Measurements from ENCODE around the gene SPG7. TPM values are rescaled to one million over a fixed set of nuclear protein-coding genes. Genes with fewer than 3 reads are reported as not detected.

Gene SPG7
- total RNA-seq, 2 donors from 2014 or later, result 85.6 to 105 TPM

GRCh38 chr16:89553733-89554132, 45.5 kb downstream of the SPG7 start:
- no peak overlapping the region for H3K4me3 ChIP-seq
- DNase-seq, result no peak
- H3K36me3 ChIP-seq, result peaks cover 11% of the 10 kb centered on the region
- TF ChIP-seq CTCF (IDR thresholded peaks at IDR 0.05), result no peak
- intact Hi-C loops (cut with DNase I), result loop anchor here (10.0 kb wide), 1 partner anchor 219 kb away; no protein-coding TSS in a partner anchor
- no peak overlapping the region for H3K27ac ChIP-seq
- H3K27me3 ChIP-seq, result no peaks in the 10 kb centered on the region
- no peak overlapping the region for H3K9ac ChIP-seq (ENCODE audit: low read depth in 2 of 2, low read length in 2 of 2)
- no peaks in the 10 kb centered on the region for H3K4me1 ChIP-seq
- no peaks in the 10 kb centered on the region for H3K9me3 ChIP-seq

GRCh38 chr16:89554343-89554742, 46.1 kb downstream of the SPG7 start:
- TF ChIP-seq CTCF (IDR thresholded peaks at IDR 0.05), result no peak
- Histone ChIP-seq H3K36me3 (peaks cover 8% of the 10 kb centered on the region), H3K9me3 (no peaks in the 10 kb centered on the region), H3K9ac (ENCODE audit: low read depth in 2 of 2, low read length in 2 of 2) (no peak overlapping the region), H3K27me3 (no peaks in the 10 kb centered on the region), H3K4me1 (no peaks in the 10 kb centered on the region), H3K27ac (no peak overlapping the region), H3K4me3 (no peak overlapping the region)
- DNase-seq, result no peak
- intact Hi-C loops (cut with DNase I), result loop anchor here (10.0 kb wide), 1 partner anchor 220 kb away; no protein-coding TSS in a partner anchor

GRCh38 chr16:89555265-89555664, 47.1 kb downstream of the SPG7 start:
- intact Hi-C loops (cut with DNase I), result loop anchor here (10.0 kb wide), 1 partner anchor 220 kb away; no protein-coding TSS in a partner anchor
- Histone ChIP-seq H3K27me3 (no peaks in the 10 kb centered on the region), H3K9ac (ENCODE audit: low read depth in 2 of 2, low read length in 2 of 2) (no peak overlapping the region), H3K9me3 (no peaks in the 10 kb centered on the region), H3K27ac (no peak overlapping the region), H3K4me1 (no peaks in the 10 kb centered on the region), H3K4me3 (no peak overlapping the region), H3K36me3 (peaks cover 8% of the 10 kb centered on the region)
- TF ChIP-seq CTCF (IDR thresholded peaks at IDR 0.05), result no peak
- DNase-seq, result no peak

- H3K36me3 ChIP-seq, result peaks cover 8% of the 10 kb centered on the region
- TF ChIP-seq CTCF (IDR thresholded peaks at IDR 0.05), result no peak
- intact Hi-C loops (cut with DNase I), result loop anchor here (10.0 kb wide), 1 partner anchor 221 kb away; no protein-coding TSS in a partner anchor
- H3K4me1 ChIP-seq, result no peaks in the 10 kb centered on the region
- H3K4me3 ChIP-seq, result no peak overlapping the region
- no peaks in the 10 kb centered on the region for H3K9me3 ChIP-seq
- H3K9ac ChIP-seq (ENCODE audit: low read depth in 2 of 2, low read length in 2 of 2), result no peak overlapping the region
- no peak for DNase-seq
- H3K27ac ChIP-seq, result no peak overlapping the region
- H3K27me3 ChIP-seq, result no peaks in the 10 kb centered on the region
Observed at GRCh38 chr16:89555780-89556179, 47.6 kb downstream of the SPG7 start.

- no peaks in the 10 kb centered on the region for H3K27me3 ChIP-seq
- H3K36me3 ChIP-seq, result peaks cover 4% of the 10 kb centered on the region
- H3K4me3 ChIP-seq, result no peak overlapping the region
- H3K4me1 ChIP-seq, result no peaks in the 10 kb centered on the region
- no peak overlapping the region for H3K27ac ChIP-seq
- TF ChIP-seq CTCF (IDR thresholded peaks at IDR 0.05), result peak; percentile 70
- peak; percentile 89 for DNase-seq
- intact Hi-C loops (cut with DNase I), result loop anchor here (10.0 kb wide), 1 partner anchor 222 kb away; no protein-coding TSS in a partner anchor
- H3K9ac ChIP-seq (ENCODE audit: low read depth in 2 of 2, low read length in 2 of 2), result no peak overlapping the region
- no peaks in the 10 kb centered on the region for H3K9me3 ChIP-seq
Observed at GRCh38 chr16:89556750-89557689, 48.8 kb downstream of the SPG7 start.

Data from colonic mucosa (tissue), 4 donors.